ENCODE data around the gene PMVK. TPM values are rescaled to one million over a fixed set of nuclear protein-coding genes. Genes with fewer than 3 reads are reported as not detected.
A peak's percentile ranks its signal among the peaks of the same experiment; 100 is the strongest.

The PMVK gene
- total RNA-seq, 2 donors from 2014 or later: 7.0 to 18.5 TPM

- DNase-seq: peak; percentile 98 to 99 (median 98)
- intact Hi-C loops (cut with DNase I): no loop called here
- Histone ChIP-seq H3K4me3 (peak overlapping the region; percentile 15 to 67), H3K9me3 (no peaks in the 10 kb centered on the region), H3K36me3 (replicated peaks in 1 of 2; ENCODE audit: insufficient read depth in 1 of 2, low read depth in 2 of 2) (no peaks in the 10 kb centered on the region), H3K4me1 (peaks cover 53% of the 10 kb centered on the region), H3K27me3 (no peaks in the 10 kb centered on the region), H3K27ac (peak overlapping the region; percentile 96 to 99 (median 98))
- peak; percentile 54 for ATAC-seq
- WGBS, 2 donors: 1 to 2% methylated on average over 37 of the region's 37 CpGs
- TF ChIP-seq POLR2A (IDR thresholded peaks at IDR 0.05) (peak in 2 of 3 donors; percentile 60 to 66), CTCF (IDR thresholded peaks at IDR 0.05) (peak in 4 of 7 experiments; percentile 32 to 44 (median 40))
These were observed 37.0 kb upstream of the PMVK start for GRCh38 chr1:154973344-154974101.

- Histone ChIP-seq H3K4me3 (no peak overlapping the region), H3K27ac (peak overlapping the region; percentile 96 to 99 (median 98)), H3K4me1 (peaks cover 53% of the 10 kb centered on the region), H3K27me3 (no peaks in the 10 kb centered on the region), H3K36me3 (replicated peaks in 1 of 2; ENCODE audit: insufficient read depth in 1 of 2, low read depth in 2 of 2) (peaks cover 0 to 4% of the 10 kb centered on the region in 2 donors), H3K9me3 (no peaks in the 10 kb centered on the region)
- WGBS, 2 donors: 6 to 8% methylated on average over 18 of the region's 18 CpGs
- intact Hi-C loops (cut with DNase I): no loop called here
- TF ChIP-seq CTCF (IDR thresholded peaks at IDR 0.05) (no peak), POLR2A (IDR thresholded peaks at IDR 0.05) (peak in 2 of 3 donors; percentile 56 to 62)
- DNase-seq (peak; percentile 68 to 86 (median 80)), ATAC-seq (peak; percentile 13)
These were observed 36.2 kb upstream of the PMVK start for GRCh38 chr1:154972517-154973343.

- peaks cover 5 to 9% of the 10 kb centered on the region in 2 donors for H3K36me3 ChIP-seq (replicated peaks in 1 of 2; ENCODE audit: insufficient read depth in 1 of 2, low read depth in 2 of 2)
- no peak for TF ChIP-seq CTCF (IDR thresholded peaks at IDR 0.05)
- TF ChIP-seq POLR2A (IDR thresholded peaks at IDR 0.05): no peak
- no peaks in the 10 kb centered on the region for H3K9me3 ChIP-seq
- H3K4me1 ChIP-seq: peaks cover 53% of the 10 kb centered on the region
- intact Hi-C loops (cut with DNase I): no loop called here
- no peaks in the 10 kb centered on the region for H3K27me3 ChIP-seq
- 43 to 61% methylated on average over 3 of the region's 3 CpGs for WGBS, 2 donors
- DNase-seq: peak in 1 of 4 donors; percentile 30
- ATAC-seq: no peak
- no peak overlapping the region for H3K4me3 ChIP-seq
- H3K27ac ChIP-seq: peak overlapping the region; percentile 96 to 99 (median 98)
These were observed 35.6 kb upstream of the PMVK start for GRCh38 chr1:154972213-154972516.

- WGBS, 2 donors: 23 to 32% methylated on average over 10 of the region's 10 CpGs
- Histone ChIP-seq H3K4me3 (no peak overlapping the region), H3K27me3 (no peaks in the 10 kb centered on the region), H3K4me1 (peaks cover 51% of the 10 kb centered on the region), H3K27ac (peak overlapping the region; percentile 70 to 98 (median 96)), H3K36me3 (replicated peaks in 1 of 2; ENCODE audit: insufficient read depth in 1 of 2, low read depth in 2 of 2) (peaks cover 7 to 12% of the 10 kb centered on the region in 2 donors), H3K9me3 (no peaks in the 10 kb centered on the region)
- DNase-seq (peak in 3 of 4 donors; percentile 41 to 61 (median 55)), ATAC-seq (no peak)
- intact Hi-C loops (cut with DNase I): no loop called here
- no peak for TF ChIP-seq CTCF (IDR thresholded peaks at IDR 0.05)
- TF ChIP-seq POLR2A (IDR thresholded peaks at IDR 0.05): no peak
These were observed 35.0 kb upstream of the PMVK start for GRCh38 chr1:154971341-154971998.
